Measurements from ENCODE around the gene NR3C1.

The NR3C1 gene

GRCh38 chr5:143404416-143405062, 1.1 kb upstream of the NR3C1 start:
- peak overlapping the region; percentile 94 for H3K4me3 ChIP-seq (ENCODE audit: low read depth, low read length)
- no peak for TF ChIP-seq CTCF (IDR thresholded peaks at IDR 0.05; ENCODE audit: insufficient read depth, low read depth, low read length, missing control alignments)
- DNase-seq (ENCODE audit: low read depth), result peak; percentile 92

GRCh38 chr5:143403334-143403592, 223 bp downstream of the NR3C1 start:
- peak overlapping the region; percentile 89 for H3K4me3 ChIP-seq (ENCODE audit: low read depth, low read length)
- no peak for TF ChIP-seq CTCF (IDR thresholded peaks at IDR 0.05; ENCODE audit: insufficient read depth, low read depth, low read length, missing control alignments)
- DNase-seq (ENCODE audit: low read depth), result no peak

- peak; percentile 67 for DNase-seq (ENCODE audit: low read depth)
- TF ChIP-seq CTCF (IDR thresholded peaks at IDR 0.05; ENCODE audit: insufficient read depth, low read depth, low read length, missing control alignments), result no peak
- H3K4me3 ChIP-seq (ENCODE audit: low read depth, low read length), result peak overlapping the region; percentile 89
These were observed 743 bp downstream of the NR3C1 start for GRCh38 chr5:143402553-143403333.

- no peak for TF ChIP-seq CTCF (IDR thresholded peaks at IDR 0.05; ENCODE audit: insufficient read depth, low read depth, low read length, missing control alignments)
- peak overlapping the region; percentile 89 for H3K4me3 ChIP-seq (ENCODE audit: low read depth, low read length)
- DNase-seq (ENCODE audit: low read depth), result peak; percentile 68
These were observed 1.4 kb downstream of the NR3C1 start for GRCh38 chr5:143402017-143402552.

- peak overlapping the region; percentile 89 for H3K4me3 ChIP-seq (ENCODE audit: low read depth, low read length)
- DNase-seq (ENCODE audit: low read depth), result no peak
- no peak for TF ChIP-seq CTCF (IDR thresholded peaks at IDR 0.05; ENCODE audit: insufficient read depth, low read depth, low read length, missing control alignments)
These were observed 2.1 kb downstream of the NR3C1 start for GRCh38 chr5:143401227-143402016.

GRCh38 chr5:143400541-143401226, 2.8 kb downstream of the NR3C1 start:
- DNase-seq (ENCODE audit: low read depth), result peak; percentile 74
- H3K4me3 ChIP-seq (ENCODE audit: low read depth, low read length), result peak overlapping the region; percentile 89
- no peak for TF ChIP-seq CTCF (IDR thresholded peaks at IDR 0.05; ENCODE audit: insufficient read depth, low read depth, low read length, missing control alignments)
